Type B pancreatic cell (in vitro differentiated cells): Measurements from ENCODE around the gene TBC1D14. TPM values are rescaled to one million over a fixed set of nuclear protein-coding genes. Genes with fewer than 3 reads are reported as not detected.

Source experiments
- DNase-seq: peaks from one replicate; pipeline ENCODE4 v3.0.0; 2021; ENCODE audit warnings: mixed read lengths; ENCODE audit not compliant: unreplicated experiment; ENCODE audit errors: extremely low spot score
- H3K27ac Mint-ChIP-seq: 2 replicates; pipeline ENCODE4 v1.8.0; 2021; ENCODE audit warnings: mild to moderate bottlenecking, mixed read lengths
- H3K27me3 Mint-ChIP-seq: 2 replicates; pipeline ENCODE4 v1.8.0; 2021; ENCODE audit warnings: mixed read lengths
- H3K36me3 Mint-ChIP-seq: 2 replicates; pipeline ENCODE4 v1.8.0; 2021; ENCODE audit warnings: mixed read lengths
- H3K4me1 Mint-ChIP-seq: one replicate; pipeline ENCODE4 v1.8.0; 2021; ENCODE audit warnings: mixed read lengths; ENCODE audit not compliant: unreplicated experiment
- H3K4me3 Mint-ChIP-seq: 2 replicates; pipeline ENCODE4 v1.8.0; 2021; ENCODE audit warnings: mild to moderate bottlenecking, mixed read lengths
- H3K9me3 Mint-ChIP-seq: 2 replicates; pipeline ENCODE4 v1.8.0; 2021; ENCODE audit warnings: mixed read lengths
- CTCF ChIP-seq: fragments of 200-600 bp; sonication (generic); conservative IDR thresholded peaks from 2 replicates; pipeline ENCODE4 v1.5.0; 2021; ENCODE audit warnings: antibody characterized with exemption, mild to moderate bottlenecking
- total RNA-seq: library from RNA; stranded (reverse); gene quantifications from 2 replicates; pipeline ENCODE4 v1.2.1, GENCODE V29; 2021; ENCODE audit warnings: low replicate concordance

TBC1D14 gene
- total RNA-seq, 1 donor from 2014 or later, result 55.9 TPM

GRCh38 chr4:7068279-7068842 is 158.7 kb downstream of the TBC1D14 start:
- H3K4me3 Mint-ChIP-seq, result peak overlapping the region; percentile 94
- peaks cover 3% of the 10 kb centered on the region for H3K27me3 Mint-ChIP-seq
- peaks cover 25% of the 10 kb centered on the region for H3K4me1 Mint-ChIP-seq
- H3K9me3 Mint-ChIP-seq, result no peaks in the 10 kb centered on the region
- no peak for TF ChIP-seq CTCF
- no peak for DNase-seq
- peak overlapping the region; percentile 91 for H3K27ac Mint-ChIP-seq
- peaks cover 8% of the 10 kb centered on the region for H3K36me3 Mint-ChIP-seq

- H3K27ac Mint-ChIP-seq, result peak overlapping the region; percentile 91
- H3K4me3 Mint-ChIP-seq, result peak overlapping the region; percentile 94
- H3K36me3 Mint-ChIP-seq, result peaks cover 8% of the 10 kb centered on the region
- peaks cover 3% of the 10 kb centered on the region for H3K27me3 Mint-ChIP-seq
- DNase-seq, result peak; percentile 69
- H3K9me3 Mint-ChIP-seq, result no peaks in the 10 kb centered on the region
- peaks cover 25% of the 10 kb centered on the region for H3K4me1 Mint-ChIP-seq
- no peak for TF ChIP-seq CTCF
These were observed 159.3 kb downstream of the TBC1D14 start for GRCh38 chr4:7068883-7069282.

GRCh38 chr4:7070729-7071511 is 161.3 kb downstream of the TBC1D14 start:
- Mint-ChIP-seq H3K9me3 (no peaks in the 10 kb centered on the region), H3K27me3 (peaks cover 3% of the 10 kb centered on the region), H3K36me3 (no peaks in the 10 kb centered on the region), H3K4me3 (peak overlapping the region; percentile 79), H3K4me1 (peaks cover 21% of the 10 kb centered on the region), H3K27ac (no peak overlapping the region)
- TF ChIP-seq CTCF, result peak; percentile 98
- DNase-seq, result peak; percentile 90

GRCh38 chr4:7073059-7073458 is 163.4 kb downstream of the TBC1D14 start:
- no peak for DNase-seq
- H3K27ac Mint-ChIP-seq, result no peak overlapping the region
- H3K36me3 Mint-ChIP-seq, result no peaks in the 10 kb centered on the region
- TF ChIP-seq CTCF, result no peak
- peaks cover 11% of the 10 kb centered on the region for H3K4me1 Mint-ChIP-seq
- H3K4me3 Mint-ChIP-seq, result no peak overlapping the region
- H3K27me3 Mint-ChIP-seq, result peaks cover 3% of the 10 kb centered on the region
- H3K9me3 Mint-ChIP-seq, result no peaks in the 10 kb centered on the region

GRCh38 chr4:7073526-7074390 is 164.1 kb downstream of the TBC1D14 start:
- H3K27me3 Mint-ChIP-seq, result peaks cover 3% of the 10 kb centered on the region
- no peak overlapping the region for H3K4me3 Mint-ChIP-seq
- H3K27ac Mint-ChIP-seq, result no peak overlapping the region
- no peaks in the 10 kb centered on the region for H3K9me3 Mint-ChIP-seq
- H3K36me3 Mint-ChIP-seq, result no peaks in the 10 kb centered on the region
- peaks cover 7% of the 10 kb centered on the region for H3K4me1 Mint-ChIP-seq
- TF ChIP-seq CTCF, result no peak
- no peak for DNase-seq
